CD14-positive monocyte (primary cell): ENCODE data around the gene PPA2. TPM values are rescaled to one million over a fixed set of nuclear protein-coding genes. Genes with fewer than 3 reads are reported as not detected.

Experiments used
- DNase-seq, 3 donors: peaks; one replicate each; pipeline ENCODE4 v3.0.0-alpha.2; 2011 to 2022
- H2AFZ ChIP-seq: 2 replicates; pipeline ENCODE4 v1.6.0; 2012; ENCODE audit warnings: mild to moderate bottlenecking, low read depth, low read length, inconsistent platforms; ENCODE audit not compliant: insufficient read depth, poor library complexity, severe bottlenecking
- H3K27ac ChIP-seq, 2 donors: 1 replicate in 1 of 2; 2 replicates in 1 of 2; pipeline ENCODE4 v1.5.1; 2012 to 2013; ENCODE audit warnings: low read length in 2 of 2, control low read depth in 1 of 2, inconsistent platforms in 1 of 2, low read depth in 1 of 2, mild to moderate bottlenecking in 1 of 2
- H3K27me3 ChIP-seq, 2 donors: one replicate each; pipeline versions ENCODE4 v1.6.0 to v1.6.1; 2011 to 2013; ENCODE audit warnings: low read length in 2 of 2; ENCODE audit not compliant: control insufficient read depth in 2 of 2, insufficient read depth in 2 of 2
- H3K36me3 ChIP-seq, 2 donors: replicated peaks in 1 of 2; 1 replicate in 1 of 2; 2 replicates in 1 of 2; pipeline versions ENCODE4 v1.5.1 to v1.6.1; 2012 to 2013; ENCODE audit warnings: low read length in 2 of 2, control low read depth in 1 of 2, inconsistent platforms in 1 of 2, mild to moderate bottlenecking in 1 of 2; ENCODE audit not compliant: insufficient read depth in 2 of 2, control insufficient read depth in 1 of 2
- H3K4me1 ChIP-seq, 2 donors: 1 replicate in 1 of 2; 2 replicates in 1 of 2; pipeline versions ENCODE4 v1.5.1 to v1.6.1; 2012 to 2013; ENCODE audit warnings: low read length in 2 of 2, control low read depth in 1 of 2, inconsistent platforms in 1 of 2, mild to moderate bottlenecking in 1 of 2, moderate library complexity in 1 of 2; ENCODE audit not compliant: insufficient read depth in 2 of 2, control insufficient read depth in 1 of 2
- H3K4me2 ChIP-seq: replicated peaks from 2 replicates; pipeline ENCODE3; 2012; ENCODE audit warnings: low read length, moderate library complexity, mild to moderate bottlenecking; ENCODE audit not compliant: poor library complexity, severe bottlenecking; ENCODE audit errors: extremely low read depth
- H3K4me3 ChIP-seq, 3 experiments: fragments of 200-600 bp in 1 of 3; sonication (generic) in 1 of 3; replicated peaks in 1 of 3; 1 replicate in 2 of 3; 2 replicates in 1 of 3; pipeline ENCODE4 v1.5.1; 2011 to 2013; ENCODE audit warnings: low read length in 3 of 3, mild to moderate bottlenecking in 3 of 3, control low read depth in 2 of 3, low read depth in 2 of 3, inconsistent platforms in 1 of 3, moderate library complexity in 1 of 3
- H3K79me2 ChIP-seq: 2 replicates; pipeline ENCODE4 v1.6.0; 2012; ENCODE audit warnings: mild to moderate bottlenecking, control low read depth, inconsistent platforms, low read length, moderate library complexity; ENCODE audit not compliant: insufficient read depth
- H3K9ac ChIP-seq: 2 replicates; pipeline ENCODE4 v1.6.0; 2017; ENCODE audit warnings: low read length, mild to moderate bottlenecking; ENCODE audit not compliant: insufficient read depth, poor library complexity, severe bottlenecking
- H3K9me3 ChIP-seq, 2 donors: replicated peaks in 1 of 2; 1 replicate in 1 of 2; 2 replicates in 1 of 2; pipeline versions ENCODE4 v1.5.1 to v1.6.1; 2012 to 2013; ENCODE audit warnings: low read length in 2 of 2, control low read depth in 1 of 2; ENCODE audit not compliant: control insufficient read depth in 1 of 2, insufficient read depth in 1 of 2
- H4K20me1 ChIP-seq: 2 replicates; pipeline ENCODE4 v1.6.0; 2012; ENCODE audit warnings: mild to moderate bottlenecking, low read length, control low read depth, moderate library complexity; ENCODE audit not compliant: insufficient read depth
- H3K27ac Mint-ChIP-seq, 7 donors: one replicate each; pipeline ENCODE4 v1.8.0; 2020; ENCODE audit warnings: mild to moderate bottlenecking in 7 of 7, mixed read lengths in 7 of 7, moderate library complexity in 6 of 7, inconsistent platforms in 2 of 7
- H3K27me3 Mint-ChIP-seq, 3 donors: one replicate each; pipeline ENCODE4 v1.8.0; 2021 to 2022; ENCODE audit warnings: low read depth in 3 of 3, mild to moderate bottlenecking in 3 of 3, mixed read lengths in 3 of 3, moderate library complexity in 3 of 3, inconsistent platforms in 1 of 3
- H3K36me3 Mint-ChIP-seq, 2 donors: one replicate each; pipeline ENCODE4 v1.8.0; 2020; ENCODE audit warnings: mixed read lengths in 2 of 2, inconsistent platforms in 1 of 2, mild to moderate bottlenecking in 1 of 2
- H3K4me1 Mint-ChIP-seq: one replicate; pipeline ENCODE4 v1.8.0; 2020; ENCODE audit warnings: mild to moderate bottlenecking, mixed read lengths
- H3K4me3 Mint-ChIP-seq, 2 donors: one replicate each; pipeline ENCODE4 v1.8.0; 2020; ENCODE audit warnings: mild to moderate bottlenecking in 2 of 2, mixed read lengths in 2 of 2, moderate library complexity in 1 of 2
- H3K9me3 Mint-ChIP-seq, 7 donors: one replicate each; pipeline ENCODE4 v1.8.0; 2020 to 2022; ENCODE audit warnings: mixed read lengths in 7 of 7, mild to moderate bottlenecking in 6 of 7, moderate library complexity in 6 of 7, inconsistent platforms in 2 of 7
- WGBS: methylation state at CpG from one replicate; pipeline ENCODE4 v1.1.5; 2013; ENCODE audit warnings: missing lambda C conversion rate; ENCODE audit not compliant: insufficient coverage; 5-methylcytosine and 5-hydroxymethylcytosine counted together
- intact Hi-C, 2 donors: fragments of 100-400 bp; cut with micrococcal nuclease; formaldehyde crosslinking; loops; one replicate each; pipeline versions ENCODE4 v1.15.0 to v1.15.1; 2023
- polyA plus RNA-seq, 3 donors: library from polyadenylated mRNA; depleted of rRNA in 1 of 3; unstranded in 2 of 3; stranded (reverse) in 1 of 3; fragments of 300-500 nt in 2 of 3; fragments of >200 nt in 1 of 3; fragmentation: Illumina TruSeq in 2 of 3; gene quantifications; 1 replicate in 2 of 3; 2 replicates in 1 of 3; pipeline ENCODE4 v1.2.3, GENCODE V29; 2012 to 2021
- TF ChIP-seq, protein P1 (sequence below): fragments of 200-600 bp; IDR thresholded peaks from one replicate; pipeline ENCODE4 v1.8.0; 2022; ENCODE audit warnings: antibody characterized with exemption, mild to moderate bottlenecking

PPA2 gene
- polyA plus RNA-seq, 3 donors, result 24.8 to 128 (median 110) TPM

DNA sequence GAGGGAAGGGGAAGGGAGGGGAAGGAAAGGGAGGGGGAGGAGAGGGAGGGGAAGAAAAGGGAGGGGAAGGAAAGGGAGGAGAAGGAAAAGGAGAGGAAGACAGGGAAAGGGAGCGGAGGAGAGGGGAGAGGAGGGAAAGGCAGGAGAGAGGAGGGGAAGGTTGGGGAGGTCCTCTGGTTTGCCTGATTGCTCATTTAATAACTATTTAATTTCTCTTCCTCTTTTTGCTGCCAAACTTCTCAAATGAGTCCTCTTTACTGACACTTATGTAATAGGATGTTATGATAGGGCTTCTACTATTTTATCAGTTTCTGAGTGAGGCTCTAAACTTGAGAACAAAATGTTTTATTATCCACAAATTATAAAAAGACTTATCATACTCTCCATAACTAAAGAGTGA lies 35.4 kb upstream of the PPA2 start:
- no peaks in the 10 kb centered on the region for H3K79me2 ChIP-seq
- peak in 2 of 3 donors; percentile 10 to 17 for DNase-seq
- Mint-ChIP-seq H3K9me3 (peaks cover 6 to 11% (median 10%) of the 10 kb centered on the region in 7 donors), H3K27me3 (peaks cover 0 to 1% (median 1%) of the 10 kb centered on the region in 3 donors), H3K4me1 (peaks cover 3% of the 10 kb centered on the region), H3K36me3 (no peaks in the 10 kb centered on the region), H3K4me3 (no peak overlapping the region), H3K27ac (no peak overlapping the region)
- H3K4me3 ChIP-seq, result no peak overlapping the region
- WGBS, result no CpG with 5 or more reads among the region's 1 CpG
- H3K9me3 ChIP-seq, result no peaks in the 10 kb centered on the region
- H2AFZ ChIP-seq, result no peak overlapping the region
- H3K27ac ChIP-seq, result no peak overlapping the region
- intact Hi-C loops, result no loop called here
- H3K36me3 ChIP-seq, result no peaks in the 10 kb centered on the region
- no peak overlapping the region for H3K4me2 ChIP-seq
- H4K20me1 ChIP-seq, result no peaks in the 10 kb centered on the region
- TF ChIP-seq, protein P1, sequence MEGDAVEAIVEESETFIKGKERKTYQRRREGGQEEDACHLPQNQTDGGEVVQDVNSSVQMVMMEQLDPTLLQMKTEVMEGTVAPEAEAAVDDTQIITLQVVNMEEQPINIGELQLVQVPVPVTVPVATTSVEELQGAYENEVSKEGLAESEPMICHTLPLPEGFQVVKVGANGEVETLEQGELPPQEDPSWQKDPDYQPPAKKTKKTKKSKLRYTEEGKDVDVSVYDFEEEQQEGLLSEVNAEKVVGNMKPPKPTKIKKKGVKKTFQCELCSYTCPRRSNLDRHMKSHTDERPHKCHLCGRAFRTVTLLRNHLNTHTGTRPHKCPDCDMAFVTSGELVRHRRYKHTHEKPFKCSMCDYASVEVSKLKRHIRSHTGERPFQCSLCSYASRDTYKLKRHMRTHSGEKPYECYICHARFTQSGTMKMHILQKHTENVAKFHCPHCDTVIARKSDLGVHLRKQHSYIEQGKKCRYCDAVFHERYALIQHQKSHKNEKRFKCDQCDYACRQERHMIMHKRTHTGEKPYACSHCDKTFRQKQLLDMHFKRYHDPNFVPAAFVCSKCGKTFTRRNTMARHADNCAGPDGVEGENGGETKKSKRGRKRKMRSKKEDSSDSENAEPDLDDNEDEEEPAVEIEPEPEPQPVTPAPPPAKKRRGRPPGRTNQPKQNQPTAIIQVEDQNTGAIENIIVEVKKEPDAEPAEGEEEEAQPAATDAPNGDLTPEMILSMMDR, result no peak
- H3K4me1 ChIP-seq, result peaks cover 0 to 4% of the 10 kb centered on the region in 2 donors
- H3K27me3 ChIP-seq, result no peaks in the 10 kb centered on the region
- no peak overlapping the region for H3K9ac ChIP-seq

DNA sequence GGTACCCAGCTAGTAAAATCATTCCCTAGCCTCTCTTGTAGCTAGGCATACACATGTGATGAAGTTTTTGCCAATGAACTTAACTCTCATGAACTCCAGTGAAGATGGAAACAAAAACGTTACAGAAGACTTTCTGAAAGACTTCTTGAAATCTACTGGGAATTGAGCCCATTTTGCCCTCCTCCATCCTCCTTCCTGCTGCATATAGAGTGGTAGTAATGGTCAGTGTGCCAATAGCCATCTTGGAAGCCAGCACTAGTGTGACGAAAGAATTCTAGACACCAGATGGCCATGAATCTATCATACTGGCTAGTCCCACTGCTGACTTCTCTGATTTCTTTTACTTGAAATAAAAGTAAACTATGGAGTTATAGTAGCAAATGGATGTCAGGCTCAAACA lies 30.9 kb upstream of the PPA2 start:
- Histone ChIP-seq H3K4me1 (peaks cover 0 to 3% of the 10 kb centered on the region in 2 donors), H4K20me1 (no peaks in the 10 kb centered on the region), H3K27me3 (no peaks in the 10 kb centered on the region), H3K36me3 (no peaks in the 10 kb centered on the region), H3K4me2 (no peak overlapping the region), H3K27ac (no peak overlapping the region), H3K4me3 (no peak overlapping the region), H3K9me3 (peaks cover 0 to 4% of the 10 kb centered on the region in 2 donors), H2AFZ (no peak overlapping the region), H3K79me2 (no peaks in the 10 kb centered on the region), H3K9ac (no peak overlapping the region)
- Mint-ChIP-seq H3K4me1 (peaks cover 3% of the 10 kb centered on the region), H3K27ac (no peak overlapping the region), H3K36me3 (no peaks in the 10 kb centered on the region), H3K9me3 (peaks cover 0 to 12% (median 8%) of the 10 kb centered on the region in 7 donors), H3K27me3 (peaks cover 0 to 2% (median 1%) of the 10 kb centered on the region in 3 donors), H3K4me3 (no peak overlapping the region)
- TF ChIP-seq, protein P1, result no peak
- DNase-seq, result no peak
- intact Hi-C loops, result no loop called here
- WGBS, result no CpG with 5 or more reads among the region's 2 CpGs
